AG20443 (cell line): Measurements from ENCODE around the gene PCDHB2.
"Not testable (repeated sequence)": the region's sequence is repeated elsewhere in the genome, so short reads cannot be mapped to it uniquely, and the experiment has no call there.

Source experiments
- DNase-seq: peaks from one replicate; pipeline ENCODE4 v3.0.0; 2012; ENCODE audit warnings: low spot score, mixed read lengths

PCDHB2 gene

GRCh38 chr5:141135718-141136266, 41.4 kb downstream of the PCDHB2 start:
- DNase-seq: no peak

- not testable (repeated sequence) for DNase-seq
Measured at GRCh38 chr5:141137346-141137745, 42.9 kb downstream of the PCDHB2 start.
